Mucosa of descending colon (tissue), 3 donors: ENCODE data around the gene HCN2. TPM values are rescaled to one million over a fixed set of nuclear protein-coding genes. Genes with fewer than 3 reads are reported as not detected.

Experiments
- ATAC-seq: fragments of 200-7000 bp; cut with Tn5 transposase; one replicate; pipeline ENCODE4 v1.9.1; 2020; ENCODE audit warnings: mild to moderate bottlenecking, moderate library complexity
- DNase-seq, 3 donors: peaks; one replicate each; pipeline ENCODE4 v3.0.0-alpha.2; 2020
- H3K36me3 ChIP-seq: fragments of 200-600 bp; one replicate; pipeline ENCODE4 v1.8.0; 2021; ENCODE audit warnings: low read depth, mild to moderate bottlenecking
- H3K4me1 ChIP-seq: fragments of 200-600 bp; one replicate; pipeline ENCODE4 v1.8.0; 2021; ENCODE audit warnings: low read depth, mild to moderate bottlenecking
- H3K4me3 ChIP-seq: fragments of 200-600 bp; one replicate; pipeline ENCODE4 v1.8.0; 2021; ENCODE audit warnings: mild to moderate bottlenecking
- H3K9me3 ChIP-seq: fragments of 200-600 bp; one replicate; pipeline ENCODE4 v1.8.0; 2021; ENCODE audit warnings: mild to moderate bottlenecking
- intact Hi-C, 2 donors: fragments of 100-400 bp; cut with DNase I in 1 of 2; cut with micrococcal nuclease in 1 of 2; formaldehyde crosslinking; loops; one replicate each; pipeline versions ENCODE4 v1.11.0 to v1.11.1; 2022; cut with DNase I, micrococcal nuclease
- total RNA-seq, 3 donors: library from RNA; stranded (reverse); fragmentation: NEBNext Ultra II Directional in 2 of 3; extraction: Animal tissue kit (Norgen Biotek cat#: 25700) in 2 of 3; gene quantifications; one replicate each; pipeline versions ENCODE4 v1.2.1 to v1.2.4, GENCODE V29; 2021 to 2023
- TF ChIP-seq, protein P1 (sequence below): fragments of 200-600 bp; IDR thresholded peaks from one replicate; pipeline ENCODE4 v1.8.0; 2022; ENCODE audit warnings: antibody characterized with exemption, mild to moderate bottlenecking
- donor health status: DM: no; HTN: no; CAD: no; lungs with moderate emphysema.
- donor health status: DM: no; HTN: no; CAD: no.
- donor health status: DM: no; HTN: yes; CAD: no.

Gene HCN2
- total RNA-seq, 3 donors from 2014 or later: 0.12 to 0.89 (median 0.17) TPM

DNA sequence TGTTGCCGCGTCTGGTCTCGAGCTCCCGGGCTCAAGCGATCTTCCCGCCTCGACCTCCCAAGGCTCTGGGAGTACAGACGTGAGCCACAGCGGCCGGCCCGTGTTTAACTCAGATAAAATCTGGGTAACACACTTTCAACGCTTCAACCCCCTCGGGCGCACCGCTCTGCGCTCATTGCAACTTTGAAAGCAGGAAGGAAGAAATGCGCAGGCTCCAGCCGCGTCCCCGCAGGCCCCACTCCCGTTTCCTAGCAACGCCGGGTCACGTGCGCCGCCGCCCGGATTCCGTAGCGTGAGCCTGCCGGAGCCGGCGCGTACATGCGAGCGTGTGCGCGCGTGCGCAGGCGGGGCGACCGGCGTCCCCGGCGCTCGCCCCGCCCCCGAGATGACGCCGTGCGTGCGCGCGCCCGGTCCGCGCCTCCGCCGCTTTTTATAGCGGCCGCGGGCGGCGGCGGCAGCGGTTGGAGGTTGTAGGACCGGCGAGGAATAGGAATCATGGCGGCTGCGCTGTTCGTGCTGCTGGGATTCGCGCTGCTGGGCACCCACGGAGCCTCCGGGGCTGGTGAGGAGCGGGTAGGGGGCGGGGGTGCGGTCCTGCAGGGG, 17.4 kb upstream of the HCN2 start, which contains the start of gene BSG:
TSS of gene BSG (plus strand) at position 457 of the 603 bp plus-strand sequence. CDS start at position 496, 39 bp downstream.
- DNase-seq: peak; percentile 98 to 99 (median 99)
- Histone ChIP-seq H3K4me1 (peaks cover 31% of the 10 kb centered on the region), H3K4me3 (peak within 1 kb of the TSS; percentile 97), H3K9me3 (no peaks in the 10 kb centered on the region), H3K36me3 (no peaks in the 10 kb centered on the region)
- intact Hi-C loops: no loop called here
- TF ChIP-seq, protein P1, sequence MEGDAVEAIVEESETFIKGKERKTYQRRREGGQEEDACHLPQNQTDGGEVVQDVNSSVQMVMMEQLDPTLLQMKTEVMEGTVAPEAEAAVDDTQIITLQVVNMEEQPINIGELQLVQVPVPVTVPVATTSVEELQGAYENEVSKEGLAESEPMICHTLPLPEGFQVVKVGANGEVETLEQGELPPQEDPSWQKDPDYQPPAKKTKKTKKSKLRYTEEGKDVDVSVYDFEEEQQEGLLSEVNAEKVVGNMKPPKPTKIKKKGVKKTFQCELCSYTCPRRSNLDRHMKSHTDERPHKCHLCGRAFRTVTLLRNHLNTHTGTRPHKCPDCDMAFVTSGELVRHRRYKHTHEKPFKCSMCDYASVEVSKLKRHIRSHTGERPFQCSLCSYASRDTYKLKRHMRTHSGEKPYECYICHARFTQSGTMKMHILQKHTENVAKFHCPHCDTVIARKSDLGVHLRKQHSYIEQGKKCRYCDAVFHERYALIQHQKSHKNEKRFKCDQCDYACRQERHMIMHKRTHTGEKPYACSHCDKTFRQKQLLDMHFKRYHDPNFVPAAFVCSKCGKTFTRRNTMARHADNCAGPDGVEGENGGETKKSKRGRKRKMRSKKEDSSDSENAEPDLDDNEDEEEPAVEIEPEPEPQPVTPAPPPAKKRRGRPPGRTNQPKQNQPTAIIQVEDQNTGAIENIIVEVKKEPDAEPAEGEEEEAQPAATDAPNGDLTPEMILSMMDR: no peak
- ATAC-seq: peak; percentile 92

DNA sequence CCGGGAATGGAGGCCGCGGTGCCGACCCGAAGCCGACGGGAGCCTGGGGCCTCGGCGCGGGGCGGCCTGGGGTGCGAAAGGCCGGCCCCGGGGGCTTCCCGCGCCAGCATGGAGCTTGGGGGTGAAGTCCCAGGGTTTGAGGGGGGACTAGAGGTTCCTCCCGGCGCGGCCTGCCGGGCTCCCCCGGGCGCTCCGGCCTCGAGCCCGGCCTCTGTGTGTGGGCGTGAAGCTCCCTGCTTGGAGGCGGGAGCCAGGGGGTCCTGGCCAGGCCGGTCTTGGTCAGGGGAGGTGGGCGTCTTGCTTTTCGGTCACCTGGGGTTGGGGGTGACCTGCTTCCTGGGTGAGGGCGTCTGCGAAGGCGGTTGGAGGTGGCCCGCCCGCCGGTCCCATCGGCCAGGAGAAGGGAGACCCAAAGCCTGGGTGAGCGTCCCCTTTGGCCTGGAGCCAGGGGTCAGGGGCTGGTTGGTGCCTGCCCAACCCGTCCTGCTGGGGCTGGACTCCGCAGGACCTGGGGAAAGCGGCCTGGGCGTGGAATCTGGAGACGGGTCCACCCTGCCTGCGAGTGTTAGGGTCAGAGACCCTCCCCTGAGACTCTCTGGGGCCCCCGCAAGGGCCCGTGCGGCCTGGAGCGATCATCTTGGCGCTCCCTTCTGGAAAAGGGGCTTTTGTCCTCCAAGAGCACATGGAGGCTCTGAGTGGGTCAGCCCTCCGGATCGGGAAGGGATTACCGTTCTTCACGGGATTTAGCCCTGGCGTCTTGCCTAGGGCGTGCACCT, 16.8 kb upstream of the HCN2 start:
- Histone ChIP-seq H3K9me3 (no peaks in the 10 kb centered on the region), H3K4me1 (peaks cover 31% of the 10 kb centered on the region), H3K4me3 (peak overlapping the region; percentile 97), H3K36me3 (no peaks in the 10 kb centered on the region)
- DNase-seq (peak; percentile 70 to 82 (median 75)), ATAC-seq (peak; percentile 18)
- TF ChIP-seq, protein P1: no peak
- intact Hi-C loops: no loop called here

DNA sequence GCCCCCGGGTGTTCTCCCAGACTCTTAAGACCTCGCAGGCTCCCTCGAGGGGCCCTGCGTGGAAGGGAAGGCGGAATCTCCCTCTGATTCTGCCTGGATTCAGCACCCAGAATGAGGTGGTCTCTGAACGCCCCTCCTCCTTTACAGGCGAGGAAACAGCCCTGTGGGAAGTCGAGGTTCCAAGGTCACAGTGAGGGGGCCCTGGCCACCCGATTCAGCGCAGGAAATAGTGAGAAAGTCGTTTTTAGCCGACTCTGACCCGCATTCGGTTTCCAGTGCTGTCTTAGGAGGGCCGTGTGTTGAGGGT, 16.2 kb upstream of the HCN2 start:
- intact Hi-C loops: no loop called here
- peaks cover 31% of the 10 kb centered on the region for H3K4me1 ChIP-seq
- TF ChIP-seq, protein P1: no peak

DNA sequence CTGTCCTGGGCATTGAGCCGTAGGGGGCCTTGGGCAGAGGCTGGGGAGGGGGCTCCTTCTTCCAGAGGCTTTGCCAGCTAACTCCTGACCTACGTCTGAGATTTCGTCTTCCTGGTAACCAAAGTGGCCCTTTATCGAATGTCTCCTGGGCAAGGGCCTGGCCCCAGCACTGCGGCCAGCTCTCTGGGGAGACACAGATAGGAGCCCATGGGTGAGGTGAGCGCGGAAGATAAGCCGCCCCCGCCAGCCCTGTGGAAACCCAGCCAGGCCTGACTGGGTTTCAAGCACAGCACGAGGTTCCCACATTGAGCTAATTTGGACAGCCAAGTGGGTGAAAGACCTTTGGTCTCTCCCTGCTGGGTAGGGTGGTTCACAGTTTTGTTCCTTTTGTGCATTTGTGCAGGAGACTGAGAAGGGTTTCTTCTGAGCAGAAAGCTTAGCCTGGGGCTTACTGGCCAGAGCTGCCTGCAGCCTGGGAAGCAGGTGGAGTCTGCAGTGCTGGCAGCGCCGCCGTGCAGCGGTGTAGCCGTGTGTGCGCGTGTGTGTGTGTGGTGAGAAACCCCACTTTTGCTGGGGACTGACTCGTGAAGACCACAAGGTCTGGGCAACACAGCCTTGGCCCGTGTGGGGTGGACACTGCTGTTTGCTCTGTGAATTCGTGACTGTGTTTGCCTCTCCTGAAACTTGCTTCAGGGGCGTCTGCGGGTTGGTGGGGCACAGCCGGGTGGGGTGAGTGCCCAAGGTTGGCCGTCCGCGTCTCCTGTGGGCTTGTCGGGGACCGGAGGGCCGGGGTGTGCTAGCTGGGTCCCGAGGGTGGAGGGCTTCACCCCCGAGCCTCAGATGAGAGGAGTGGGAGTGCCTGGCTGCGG, 14.8 kb upstream of the HCN2 start:
- TF ChIP-seq, protein P1: no peak
- Histone ChIP-seq H3K9me3 (no peaks in the 10 kb centered on the region), H3K36me3 (no peaks in the 10 kb centered on the region), H3K4me3 (no peak overlapping the region), H3K4me1 (peaks cover 31% of the 10 kb centered on the region)
- DNase-seq (peak; percentile 40 to 56 (median 48)), ATAC-seq (peak; percentile 3)
- intact Hi-C loops: no loop called here

More for the DNA sequence above, 16.2 kb upstream of the HCN2 start:
- Histone ChIP-seq H3K4me3 (peak overlapping the region; percentile 97), H3K36me3 (no peaks in the 10 kb centered on the region), H3K9me3 (no peaks in the 10 kb centered on the region)
- ATAC-seq (no peak), DNase-seq (no peak)

DNA sequence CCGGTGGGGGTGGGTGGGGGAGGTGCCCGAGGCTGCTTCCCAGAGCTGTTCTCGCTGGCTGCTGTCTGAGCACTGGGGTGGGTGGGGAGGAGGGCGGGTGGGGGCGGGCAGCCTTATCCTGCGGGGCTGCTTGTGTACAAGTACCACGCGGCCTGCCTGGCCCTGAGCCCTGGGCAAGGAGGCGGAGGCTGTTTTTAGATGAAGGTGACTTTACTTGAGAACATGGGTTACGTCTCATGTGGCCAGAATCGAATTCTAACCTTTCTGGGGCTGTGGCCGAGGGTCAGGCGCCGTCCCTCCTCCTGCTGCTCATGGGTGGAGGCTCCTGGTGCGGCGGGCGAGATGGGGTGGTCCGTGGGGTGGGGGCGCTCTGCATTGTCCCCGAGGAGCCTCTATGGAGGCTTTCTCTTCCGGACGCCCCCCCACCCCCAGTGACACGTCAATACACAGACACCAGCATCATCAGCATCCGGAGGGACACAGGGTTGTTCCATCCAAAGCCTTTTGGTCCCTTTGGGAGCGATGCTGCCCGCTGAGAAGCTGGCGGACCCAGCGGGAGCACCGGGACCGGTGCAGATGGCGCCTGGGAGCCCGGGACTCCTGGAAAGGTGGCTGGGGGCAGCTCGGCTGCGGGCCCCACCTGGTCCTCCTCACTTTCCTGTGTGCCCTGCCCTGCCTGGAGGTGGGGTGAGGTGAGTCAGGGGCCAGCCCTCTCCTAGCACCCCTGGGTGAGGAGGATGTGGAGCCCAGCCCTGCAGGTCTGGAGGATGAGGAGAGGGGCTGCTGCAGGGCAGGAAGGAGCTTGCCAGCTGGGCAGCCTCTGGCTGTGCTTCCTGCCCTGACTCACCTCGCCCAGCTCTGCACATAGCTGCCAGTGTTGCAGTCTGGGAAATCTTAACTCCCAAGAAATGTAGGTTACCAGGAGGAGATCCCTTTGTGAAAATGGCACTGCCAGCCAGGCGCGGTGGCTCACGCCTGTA, 13.9 kb upstream of the HCN2 start:
- DNase-seq: peak in 1 of 3 donors; percentile 34
- no peak for ATAC-seq
- intact Hi-C loops: no loop called here
- Histone ChIP-seq H3K4me3 (no peak overlapping the region), H3K9me3 (no peaks in the 10 kb centered on the region), H3K4me1 (peaks cover 31% of the 10 kb centered on the region), H3K36me3 (peaks cover 5% of the 10 kb centered on the region)
- TF ChIP-seq, protein P1: no peak
